ENCODE data around the gene RSL24D1. TPM values are rescaled to one million over a fixed set of nuclear protein-coding genes. Genes with fewer than 3 reads are reported as not detected.
"Not testable (repeated sequence)": the region's sequence is repeated elsewhere in the genome, so short reads cannot be mapped to it uniquely, and the experiment has no call there.

RSL24D1 gene
- total and polyA plus RNA-seq, 9 donors = 86.7 to 190 (median 117) TPM

DNA sequence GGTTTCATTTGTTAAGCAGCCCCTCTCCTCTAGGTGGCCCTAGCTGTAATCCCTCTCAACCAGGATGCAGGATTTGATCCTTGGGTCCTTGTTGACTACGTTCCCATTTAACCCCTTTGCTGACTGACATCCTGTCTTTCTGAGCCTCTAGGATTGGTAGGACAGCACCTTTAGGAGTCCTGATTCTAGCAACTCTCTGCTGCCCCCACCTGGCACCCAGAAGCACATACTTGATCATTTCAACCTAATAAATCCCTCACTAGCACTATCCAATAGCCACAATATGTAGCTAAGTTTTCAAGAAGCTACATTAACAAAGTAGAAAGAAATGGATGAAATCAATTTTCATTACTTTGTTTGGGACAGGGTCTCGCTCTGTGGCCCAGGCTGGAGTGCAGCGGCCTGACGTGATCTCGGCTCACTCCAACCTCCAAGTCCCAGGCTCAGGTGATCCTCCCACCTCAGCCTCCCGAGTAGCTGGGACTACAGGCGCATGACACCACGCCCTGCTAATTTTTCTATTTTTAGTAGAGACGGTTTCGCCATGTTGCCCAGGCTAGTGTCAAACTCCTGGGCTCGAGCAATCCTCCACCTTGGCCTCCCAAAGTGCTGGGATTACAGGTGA is 28.3 kb downstream of the RSL24D1 start:
- H3K4me1 ChIP-seq (ENCODE audit: insufficient read depth) = no peaks in the 10 kb centered on the region
- no peak overlapping the region for H3K27ac ChIP-seq
- H3K36me3 ChIP-seq = no peaks in the 10 kb centered on the region
- peak; percentile 15 to 56 (median 29) for DNase-seq
- WGBS, 3 donors = 66 to 69% (median 67%) methylated on average over 11 of the region's 11 CpGs
- intact Hi-C loops (cut with DNase I) = no loop called here
- H3K27me3 ChIP-seq = no peaks in the 10 kb centered on the region
- H3K9me3 ChIP-seq = no peaks in the 10 kb centered on the region
- TF ChIP-seq, protein P1, sequence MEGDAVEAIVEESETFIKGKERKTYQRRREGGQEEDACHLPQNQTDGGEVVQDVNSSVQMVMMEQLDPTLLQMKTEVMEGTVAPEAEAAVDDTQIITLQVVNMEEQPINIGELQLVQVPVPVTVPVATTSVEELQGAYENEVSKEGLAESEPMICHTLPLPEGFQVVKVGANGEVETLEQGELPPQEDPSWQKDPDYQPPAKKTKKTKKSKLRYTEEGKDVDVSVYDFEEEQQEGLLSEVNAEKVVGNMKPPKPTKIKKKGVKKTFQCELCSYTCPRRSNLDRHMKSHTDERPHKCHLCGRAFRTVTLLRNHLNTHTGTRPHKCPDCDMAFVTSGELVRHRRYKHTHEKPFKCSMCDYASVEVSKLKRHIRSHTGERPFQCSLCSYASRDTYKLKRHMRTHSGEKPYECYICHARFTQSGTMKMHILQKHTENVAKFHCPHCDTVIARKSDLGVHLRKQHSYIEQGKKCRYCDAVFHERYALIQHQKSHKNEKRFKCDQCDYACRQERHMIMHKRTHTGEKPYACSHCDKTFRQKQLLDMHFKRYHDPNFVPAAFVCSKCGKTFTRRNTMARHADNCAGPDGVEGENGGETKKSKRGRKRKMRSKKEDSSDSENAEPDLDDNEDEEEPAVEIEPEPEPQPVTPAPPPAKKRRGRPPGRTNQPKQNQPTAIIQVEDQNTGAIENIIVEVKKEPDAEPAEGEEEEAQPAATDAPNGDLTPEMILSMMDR (IDR thresholded peaks at IDR 0.05) = no peak
- TF ChIP-seq POLR2A (IDR thresholded peaks at IDR 0.05) (no peak), EP300 (IDR thresholded peaks at IDR 0.05) (no peak)
- no peak overlapping the region for H3K4me3 ChIP-seq

DNA sequence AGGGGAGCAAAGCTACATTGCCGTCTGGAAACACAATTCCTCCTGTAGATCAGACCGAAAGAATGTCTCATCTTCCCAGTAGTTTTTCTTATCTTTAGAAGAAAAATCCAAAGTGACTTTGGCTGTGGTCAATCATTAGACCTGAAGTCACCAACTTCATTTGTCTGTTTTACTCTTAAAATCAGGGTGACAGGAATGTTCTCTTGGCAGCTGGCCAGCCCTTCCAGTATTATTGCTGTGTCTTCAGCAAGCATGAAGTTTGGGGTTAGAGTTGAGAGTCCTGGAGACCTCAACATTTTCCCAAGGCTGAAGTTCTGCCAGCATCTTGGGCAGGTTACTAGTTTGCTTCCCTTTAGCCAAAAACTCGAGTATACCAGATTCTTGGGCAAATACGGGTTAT is 32.5 kb downstream of the RSL24D1 start:
- TF ChIP-seq, protein P1 (IDR thresholded peaks at IDR 0.05) = no peak
- TF ChIP-seq POLR2A (IDR thresholded peaks at IDR 0.05) (no peak), EP300 (IDR thresholded peaks at IDR 0.05) (no peak)
- no peak overlapping the region for H3K4me3 ChIP-seq
- peak in 1 of 5 donors; percentile 19 for DNase-seq
- no peaks in the 10 kb centered on the region for H3K4me1 ChIP-seq (ENCODE audit: insufficient read depth)
- H3K27me3 ChIP-seq = no peaks in the 10 kb centered on the region
- 66 to 73% (median 70%) methylated on average over 4 of the region's 4 CpGs for WGBS, 3 donors
- intact Hi-C loops (cut with DNase I) = no loop called here
- H3K36me3 ChIP-seq = no peaks in the 10 kb centered on the region
- H3K27ac ChIP-seq = no peak overlapping the region
- H3K9me3 ChIP-seq = no peaks in the 10 kb centered on the region

DNA sequence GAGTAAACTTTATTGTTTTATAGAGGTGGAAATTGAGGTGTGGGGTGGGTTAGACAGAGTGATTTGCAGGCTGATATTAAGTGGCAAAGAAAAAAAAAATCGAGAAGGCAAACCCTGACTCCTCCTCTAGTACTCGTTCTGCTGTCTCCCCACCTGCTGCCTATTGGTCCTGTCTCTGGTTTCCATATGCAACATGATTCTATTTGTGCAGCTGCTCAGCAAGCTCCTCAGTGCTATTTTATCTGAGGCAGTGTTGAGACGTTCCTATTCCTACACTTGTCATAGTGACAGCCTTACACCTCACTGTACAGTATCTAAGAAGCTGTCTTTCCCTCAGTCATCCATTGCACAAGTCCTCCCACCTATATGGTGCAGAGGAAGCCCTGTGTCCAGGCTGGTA is 45.1 kb downstream of the RSL24D1 start:
- Histone ChIP-seq H3K27me3 (no peaks in the 10 kb centered on the region), H3K9me3 (no peaks in the 10 kb centered on the region), H3K27ac (no peak overlapping the region), H3K4me3 (no peak overlapping the region), H3K4me1 (ENCODE audit: insufficient read depth) (no peaks in the 10 kb centered on the region), H3K36me3 (no peaks in the 10 kb centered on the region)
- intact Hi-C loops (cut with DNase I) = no loop called here
- TF ChIP-seq, protein P1 (IDR thresholded peaks at IDR 0.05) = no peak
- TF ChIP-seq POLR2A (IDR thresholded peaks at IDR 0.05) (no peak), EP300 (IDR thresholded peaks at IDR 0.05) (no peak)
- WGBS, 3 donors = 48 to 58% (median 51%) methylated on average over 3 of the region's 3 CpGs
- no peak for DNase-seq

DNA sequence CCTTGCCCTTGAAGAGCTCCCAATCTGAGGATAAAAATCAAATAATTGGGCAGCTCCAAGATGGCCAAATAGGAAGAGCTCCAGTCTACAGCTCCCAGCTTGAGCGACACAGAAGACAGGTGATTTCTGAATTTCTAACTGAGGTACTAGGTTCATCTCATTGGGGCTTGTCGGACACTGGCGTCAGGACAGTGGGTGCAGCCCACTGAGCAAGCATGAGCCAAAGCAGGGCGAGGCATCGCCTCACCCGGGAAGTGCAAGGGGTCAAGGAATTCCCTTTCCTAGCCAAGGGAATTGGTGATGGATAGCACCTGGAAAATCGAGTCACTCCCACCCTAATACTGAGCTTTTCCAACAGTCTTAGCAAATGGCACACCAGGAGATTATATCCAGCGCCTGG is 53.6 kb downstream of the RSL24D1 start:
- H3K4me3 ChIP-seq; intact Hi-C loops (cut with DNase I); DNase-seq; H3K4me1 ChIP-seq (ENCODE audit: insufficient read depth); H3K9me3 ChIP-seq; H3K36me3 ChIP-seq; H3K27me3 ChIP-seq; H3K27ac ChIP-seq: not testable (repeated sequence)
- 86 to 88% (median 88%) methylated on average over 8 of the region's 8 CpGs for WGBS, 3 donors

DNA sequence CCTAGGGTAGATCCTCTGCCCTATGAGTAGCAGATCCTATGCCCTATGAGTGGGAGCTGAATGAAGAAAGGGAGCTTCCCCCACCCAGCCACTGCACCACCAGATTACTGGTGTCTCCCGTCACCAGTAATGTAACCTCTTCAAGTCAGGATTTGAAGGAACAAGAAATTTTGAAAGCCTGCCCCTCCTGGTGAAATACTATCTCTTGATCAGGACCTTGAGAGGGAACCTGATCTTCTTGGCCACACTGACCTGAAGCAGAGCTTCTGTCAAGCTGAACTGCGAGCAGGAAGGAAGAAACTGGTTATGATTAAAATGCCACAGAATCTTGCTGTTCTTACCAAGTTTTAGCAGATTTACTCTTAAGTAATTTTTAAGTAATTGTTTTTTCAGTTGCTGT is 62.8 kb downstream of the RSL24D1 start:
- H3K27ac ChIP-seq = no peak overlapping the region
- H3K27me3 ChIP-seq = no peaks in the 10 kb centered on the region
- no peaks in the 10 kb centered on the region for H3K9me3 ChIP-seq
- TF ChIP-seq POLR2A (IDR thresholded peaks at IDR 0.05) (no peak), EP300 (IDR thresholded peaks at IDR 0.05) (no peak)
- TF ChIP-seq, protein P1 (IDR thresholded peaks at IDR 0.05) = no peak
- no peaks in the 10 kb centered on the region for H3K36me3 ChIP-seq
- DNase-seq = no peak
- 81 to 94% (median 85%) methylated on average over 2 of the region's 2 CpGs for WGBS, 3 donors
- no peak overlapping the region for H3K4me3 ChIP-seq
- no peaks in the 10 kb centered on the region for H3K4me1 ChIP-seq (ENCODE audit: insufficient read depth)
- intact Hi-C loops (cut with DNase I) = no loop called here
